K562 (cell line): ENCODE results near the gene SLC34A1. TPM values are rescaled to one million over a fixed set of nuclear protein-coding genes. Genes with fewer than 3 reads are reported as not detected.
A peak's percentile ranks its signal among the peaks of the same experiment; 100 is the strongest.

ENCODE experiments used
- ATAC-seq: fragments of 200-7000 bp; cut with Tn5 transposase; 3 replicates; pipeline ENCODE4 v1.9.1; 2020; ENCODE audit warnings: moderate library complexity
- BruUV-seq: library from RNA; stranded (reverse); fragments of 400-500 nt; replicated peaks from 2 replicates; lab custom pipeline; 2021; lab: Mats Ljungman, UMichigan
- CTCF ChIA-PET: fragments of 300-600 bp; formaldehyde crosslinking; extraction: SDS; loops from one replicate; lab custom pipeline; 2021; ENCODE audit warnings: low intra/inter-chr PET ratio; lab: Yijun Ruan, JAX
- POLR2A ChIA-PET: fragments of 300-600, 350-650 bp; sonication (Branson Sonifier 250); formaldehyde crosslinking; extraction: SDS; loops from one replicate; lab custom pipeline; 2021; ENCODE audit warnings: antibody characterized with exemption, inconsistent platforms; lab: Yijun Ruan, JAX
- DNase-seq, 4 experiments: peaks; one replicate each; pipeline versions ENCODE4 v3.0.0 to v3.0.0-alpha.2; 2011 to 2018; ENCODE audit warnings: low spot score in 3 of 4, mixed read lengths in 3 of 4; ENCODE audit errors: extremely low read depth in 1 of 4
- FAIRE-seq: peaks from 2 replicates; lab custom pipeline; 2011; peaks lifted over from hg19 to GRCh38; lab: Jason Lieb, UNC
- H2AFZ ChIP-seq: 2 replicates; pipeline ENCODE4 v1.6.0; 2011; ENCODE audit warnings: low read depth, low read length, control low read depth, inconsistent platforms
- H3K27ac ChIP-seq: fragments of 200-600 bp; 3 replicates; pipeline ENCODE4 v1.8.0; 2011; ENCODE audit warnings: low read depth, mild to moderate bottlenecking, control low read depth, inconsistent platforms, low read length, moderate library complexity, mixed read lengths; ENCODE audit errors: extremely low read depth
- H3K27me3 ChIP-seq, 2 experiments: fragments of 300-600 bp in 1 of 2; 2 replicates in 1 of 2; 3 replicates in 1 of 2; pipeline versions ENCODE4 v1.6.0 to v1.8.0; 2011; ENCODE audit warnings: inconsistent platforms in 2 of 2, low read length in 2 of 2, mild to moderate bottlenecking in 1 of 2, mixed read lengths in 1 of 2, moderate library complexity in 1 of 2; ENCODE audit not compliant: control insufficient read depth in 2 of 2, insufficient read depth in 2 of 2
- H3K36me3 ChIP-seq: fragments of 300-600 bp; 3 replicates; pipeline ENCODE4 v1.8.0; 2011; ENCODE audit warnings: mild to moderate bottlenecking, low read length, inconsistent platforms; ENCODE audit not compliant: control insufficient read depth, insufficient read depth
- H3K4me1 ChIP-seq, 2 experiments: fragments of 200-600 bp in 1 of 2; replicated peaks in 1 of 2; 2 replicates in 1 of 2; 3 replicates in 1 of 2; pipeline versions ENCODE4 v1.5.1 to v1.8.0; 2011; ENCODE audit warnings: inconsistent platforms in 2 of 2, low read length in 2 of 2, mild to moderate bottlenecking in 1 of 2, mixed read lengths in 1 of 2, moderate library complexity in 1 of 2; ENCODE audit not compliant: control insufficient read depth in 2 of 2, insufficient read depth in 2 of 2
- H3K4me2 ChIP-seq: 2 replicates; pipeline ENCODE4 v1.6.1; 2011; ENCODE audit warnings: low read length, control low read depth, inconsistent platforms, mixed read lengths; ENCODE audit not compliant: insufficient read depth
- H3K4me3 ChIP-seq: fragments of 200-600 bp; sonication (generic), shearing (Covaris generic); 2 replicates; pipeline ENCODE4 v1.5.1; 2016; ENCODE audit warnings: control low read depth, inconsistent platforms
- H3K79me2 ChIP-seq: fragments of 200-600 bp; 3 replicates; pipeline ENCODE4 v1.8.0; 2011; ENCODE audit warnings: low read length, inconsistent platforms; ENCODE audit not compliant: control insufficient read depth, insufficient read depth
- H3K9ac ChIP-seq, 2 experiments: 2 replicates each; pipeline versions ENCODE4 v1.6.0 to v1.6.1; 2011; ENCODE audit warnings: low read depth in 2 of 2, low read length in 2 of 2, control low read depth in 1 of 2, inconsistent platforms in 1 of 2, mild to moderate bottlenecking in 1 of 2, mixed read lengths in 1 of 2; ENCODE audit not compliant: insufficient read depth in 1 of 2
- H3K9me1 ChIP-seq: one replicate; pipeline ENCODE4 v1.6.0; 2011; ENCODE audit warnings: inconsistent platforms, mild to moderate bottlenecking, low read length, moderate library complexity; ENCODE audit not compliant: control insufficient read depth, insufficient read depth
- H3K9me3 ChIP-seq: replicated peaks from 2 replicates; pipeline ENCODE4 v1.5.1; 2011; ENCODE audit warnings: low read depth, low read length, inconsistent platforms; ENCODE audit not compliant: control insufficient read depth, insufficient read depth
- H4K20me1 ChIP-seq: replicated peaks from 2 replicates; pipeline ENCODE4 v1.6.1; 2011; ENCODE audit warnings: low read length, inconsistent platforms, mixed read lengths; ENCODE audit not compliant: control insufficient read depth, insufficient read depth
- CCNT2 ChIP-seq: IDR thresholded peaks from 2 replicates; pipeline ENCODE4 v1.6.1; 2011; ENCODE audit warnings: borderline replicate concordance, low read depth, mild to moderate bottlenecking, moderate library complexity, mixed read lengths, low read length; ENCODE audit not compliant: insufficient read length; ENCODE audit errors: extremely low read depth
- DPF2 ChIP-seq: fragments of 450-650 bp; IDR thresholded peaks from 2 replicates; pipeline ENCODE4 v1.6.1; 2016
- FOS ChIP-seq: IDR thresholded peaks from 3 replicates; pipeline ENCODE4 v1.6.1; 2011; ENCODE audit not compliant: insufficient read length; ENCODE audit errors: extremely low read depth
- FOXJ2 ChIP-seq: fragments of 200-800 bp; sonication (Bioruptor generic); IDR thresholded peaks from 2 replicates; pipeline ENCODE4 v1.6.1; 2016; ENCODE audit warnings: missing genetic modification characterization, missing compliant biosample characterization
- HNRNPH1 ChIP-seq: fragments of 200-400 bp; formaldehyde crosslinking; optimal IDR thresholded peaks from 2 replicates; pipeline ENCODE3; 2017; ENCODE audit warnings: low read depth, mild to moderate bottlenecking, low read length, moderate library complexity
- JUNB ChIP-seq: fragments of 450-650 bp; formaldehyde crosslinking; conservative IDR thresholded peaks from 2 replicates; pipeline ENCODE4 v1.4.0; 2020; ENCODE audit warnings: mild to moderate bottlenecking
- MAZ ChIP-seq, 2 experiments: fragments of 450-650 bp in 1 of 2; sonication (generic) in 1 of 2; formaldehyde crosslinking; IDR thresholded peaks in 1 of 2; conservative IDR thresholded peaks in 1 of 2; 2 replicates each; pipeline versions ENCODE4 v1.4.0 to v1.5.0; 2020; ENCODE audit warnings: mild to moderate bottlenecking in 1 of 2, missing genetic modification reagents in 1 of 2
- MXI1 ChIP-seq: IDR thresholded peaks from 2 replicates; pipeline ENCODE4 v1.6.1; 2011; ENCODE audit warnings: low read depth, mild to moderate bottlenecking, improper control_type of control experiment, low read length
- SETDB1 ChIP-seq: IDR thresholded peaks from one replicate; pipeline ENCODE4 v1.6.1; 2012; ENCODE audit warnings: low read length, control low read depth, inconsistent platforms
- ZNF408 ChIP-seq: fragments of 250-450 bp; sonication (Bioruptor Pico); IDR thresholded peaks from 2 replicates; pipeline ENCODE4 v1.4.0; 2020; ENCODE audit warnings: low read depth, mild to moderate bottlenecking, moderate library complexity
- WGBS: fragments of 100-300 bp; shearing (Covaris generic); methylation state at CpG from one replicate; pipeline ENCODE4 v1.1.6; 2016; ENCODE audit warnings: low coverage, mixed read lengths; ENCODE audit not compliant: insufficient coverage; ENCODE audit errors: missing lambda C conversion rate; 5-methylcytosine and 5-hydroxymethylcytosine counted together
- in situ Hi-C: fragments of 300-500 bp; cut with MboI; formaldehyde crosslinking; loops from 4 replicates; pipeline ENCODE4 v1.15.0; 2018; ENCODE audit warnings: inconsistent platforms, mixed read lengths
- intact Hi-C: fragments of 100-400 bp; cut with micrococcal nuclease; formaldehyde crosslinking; loops from 2 replicates; pipeline ENCODE4 v1.14.2; 2022
- polyA plus RNA-seq, 8 experiments: library from polyadenylated mRNA; depleted of rRNA in 4 of 8; stranded (reverse) in 5 of 8; unstranded in 3 of 8; fragments of >200 nt; fragmentation: Nextera tagmentation in 2 of 8; fragmentation: Illumina TruSeq in 1 of 8; extraction: Ambion mirVana in 2 of 8; extraction: Trizol in 1 of 8; gene quantifications; 2 replicates each; pipeline versions ENCODE4 v1.2.1 to v1.2.3, GENCODE V29; 2011 to 2014; ENCODE audit warnings: inconsistent platforms in 1 of 8, missing spikeins in 1 of 8
- total RNA-seq, 7 experiments: library from RNA; depleted of rRNA in 6 of 7; stranded (reverse); fragments of >200 nt in 6 of 7; fragmentation: Illumina TruSeq in 2 of 7; extraction: Trizol in 2 of 7; gene quantifications; 2 replicates each; pipeline versions ENCODE4 v1.2.1 to v1.2.3, GENCODE V29; 2011 to 2021; ENCODE audit warnings: low replicate concordance in 1 of 7
- TF ChIP-seq, protein P1 (sequence below): fragments of 450-650 bp; formaldehyde crosslinking; IDR thresholded peaks from 2 replicates; pipeline ENCODE4 v1.4.0; 2022; ENCODE audit warnings: mild to moderate bottlenecking, moderate library complexity
- TF ChIP-seq, protein P2 (sequence below): IDR thresholded peaks from 2 replicates; pipeline ENCODE4 v1.6.1; 2014; ENCODE audit warnings: antibody characterized with exemption
- TF ChIP-seq, protein P3 (sequence below): fragments of 250-450 bp; sonication (Bioruptor Pico); IDR thresholded peaks from 2 replicates; pipeline ENCODE4 v1.5.0; 2022; ENCODE audit warnings: mild to moderate bottlenecking

Gene SLC34A1
- total and polyA plus RNA-seq, 9 of the 15 experiments (the other 6 are each of a cell fraction or from before 2014, with no cell fraction given), result not detected

DNA sequence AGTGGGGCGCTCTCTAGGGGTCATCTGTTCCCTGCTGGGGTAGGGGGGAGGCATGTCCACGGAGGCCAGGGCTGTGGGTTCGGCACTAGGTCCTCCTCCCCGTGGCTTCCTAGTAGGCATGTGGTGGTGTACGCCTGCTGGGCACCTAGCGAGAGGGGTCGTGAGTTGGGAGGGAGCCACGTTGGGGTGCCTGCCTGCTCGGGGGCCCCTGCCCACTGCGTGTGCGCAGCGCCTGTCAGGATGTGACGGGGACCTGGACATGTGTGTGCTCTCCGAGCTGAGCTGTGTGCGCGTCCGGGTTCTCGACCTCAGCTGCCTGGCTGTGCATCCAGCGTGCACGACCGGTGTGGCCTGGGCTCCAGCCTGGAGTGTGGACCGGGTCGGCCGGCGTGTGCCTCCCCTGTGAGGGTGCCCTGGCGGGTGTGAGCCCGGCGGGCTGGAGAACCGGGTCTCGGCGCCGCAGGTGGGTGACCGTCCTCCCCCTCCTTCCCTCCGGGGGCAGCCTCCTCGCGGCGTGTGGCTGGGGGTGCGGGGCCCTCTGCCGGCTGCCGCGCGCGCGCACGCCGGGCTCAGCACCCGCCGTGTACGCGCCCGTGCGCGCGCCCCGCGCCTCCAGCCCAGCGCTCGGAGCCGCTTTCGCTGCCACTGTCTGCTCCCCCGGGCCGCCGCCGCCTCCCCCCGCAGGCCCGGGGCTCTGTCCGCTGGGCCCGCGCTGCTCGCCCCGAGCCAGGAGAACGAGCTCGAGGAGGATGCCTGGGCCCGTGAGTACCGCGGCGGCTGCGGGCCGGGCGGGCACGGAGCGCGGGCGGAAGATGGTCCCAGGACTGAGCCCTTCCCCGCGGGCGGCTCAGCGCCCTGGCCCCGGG, 62.2 kb downstream of the SLC34A1 start, which contains the start of gene PRR7:
PRR7 (plus strand) TSS at position 615 of the 866 bp plus-strand sequence. CDS start 8,254 bp downstream, outside the sequence.
- POLR2A ChIA-PET, result interaction anchor here (0.5 to 11.8 kb wide), 9 partner anchors 8 to 52 kb away, joined by 3 to 210 read pairs (median 10); partner anchors contain the start of gene GRK6
- peak within 1 kb of the TSS; percentile 62 for H3K4me3 ChIP-seq
- peak within 1 kb of the TSS; percentile 67 for H2AFZ ChIP-seq
- H3K4me2 ChIP-seq, result peak within 1 kb of the TSS; percentile 81
- peak; percentile 68 for FAIRE-seq
- peak; percentile 80 to 86 (median 86) for DNase-seq
- CTCF ChIA-PET, result interaction anchor here (0.6 to 1.9 kb wide), 3 partner anchors 42 to 76 kb away, joined by 3 to 9 read pairs (median 3); no protein-coding TSS in a partner anchor
- peak; percentile 59 for ATAC-seq
- H3K9ac ChIP-seq, result peak within 1 kb of the TSS; percentile 53 to 95
- peaks cover 3% of the 10 kb centered on the region for H3K9me1 ChIP-seq
- 1% methylated on average over 65 of the region's 89 CpGs for WGBS
- H3K27ac ChIP-seq, result peak within 1 kb of the TSS; percentile 59
- no peaks in the 10 kb centered on the region for H3K27me3 ChIP-seq
- H3K79me2 ChIP-seq, result no peaks in the 10 kb centered on the region
- H3K4me1 ChIP-seq, result peaks cover 19 to 53% of the 10 kb centered on the region in 2 experiments
- H4K20me1 ChIP-seq, result peaks cover 25% of the 10 kb centered on the region
- peaks cover 18% of the 10 kb centered on the region; the same call in 1 of the 3 replicates for H3K36me3 ChIP-seq
- no TSS peak for BruUV-seq
- H3K9me3 ChIP-seq, result no peaks in the 10 kb centered on the region
- in situ Hi-C loops (loop anchor here (5.0 kb wide), 1 partner anchor 54 kb away; no protein-coding TSS in a partner anchor), intact Hi-C loops (loop anchor here (2.0 kb wide), 1 partner anchor 332 kb away; no protein-coding TSS in a partner anchor)
- TF ChIP-seq MXI1, result no peak
- no peak for TF ChIP-seq ZNF408
- TF ChIP-seq, protein P1, sequence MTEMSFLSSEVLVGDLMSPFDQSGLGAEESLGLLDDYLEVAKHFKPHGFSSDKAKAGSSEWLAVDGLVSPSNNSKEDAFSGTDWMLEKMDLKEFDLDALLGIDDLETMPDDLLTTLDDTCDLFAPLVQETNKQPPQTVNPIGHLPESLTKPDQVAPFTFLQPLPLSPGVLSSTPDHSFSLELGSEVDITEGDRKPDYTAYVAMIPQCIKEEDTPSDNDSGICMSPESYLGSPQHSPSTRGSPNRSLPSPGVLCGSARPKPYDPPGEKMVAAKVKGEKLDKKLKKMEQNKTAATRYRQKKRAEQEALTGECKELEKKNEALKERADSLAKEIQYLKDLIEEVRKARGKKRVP, result 0 out of 2 replicates have a peak, but pooled peaks have one; percentile 13
- TF ChIP-seq, protein P2, sequence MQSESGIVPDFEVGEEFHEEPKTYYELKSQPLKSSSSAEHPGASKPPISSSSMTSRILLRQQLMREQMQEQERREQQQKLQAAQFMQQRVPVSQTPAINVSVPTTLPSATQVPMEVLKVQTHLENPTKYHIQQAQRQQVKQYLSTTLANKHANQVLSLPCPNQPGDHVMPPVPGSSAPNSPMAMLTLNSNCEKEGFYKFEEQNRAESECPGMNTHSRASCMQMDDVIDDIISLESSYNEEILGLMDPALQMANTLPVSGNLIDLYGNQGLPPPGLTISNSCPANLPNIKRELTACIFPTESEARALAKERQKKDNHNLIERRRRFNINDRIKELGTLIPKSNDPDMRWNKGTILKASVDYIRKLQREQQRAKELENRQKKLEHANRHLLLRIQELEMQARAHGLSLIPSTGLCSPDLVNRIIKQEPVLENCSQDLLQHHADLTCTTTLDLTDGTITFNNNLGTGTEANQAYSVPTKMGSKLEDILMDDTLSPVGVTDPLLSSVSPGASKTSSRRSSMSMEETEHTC, result peak; percentile 9; the same call in 1 of the 2 replicates
- no peak for TF ChIP-seq SETDB1
- TF ChIP-seq FOS, result no peak
- TF ChIP-seq, protein P3, sequence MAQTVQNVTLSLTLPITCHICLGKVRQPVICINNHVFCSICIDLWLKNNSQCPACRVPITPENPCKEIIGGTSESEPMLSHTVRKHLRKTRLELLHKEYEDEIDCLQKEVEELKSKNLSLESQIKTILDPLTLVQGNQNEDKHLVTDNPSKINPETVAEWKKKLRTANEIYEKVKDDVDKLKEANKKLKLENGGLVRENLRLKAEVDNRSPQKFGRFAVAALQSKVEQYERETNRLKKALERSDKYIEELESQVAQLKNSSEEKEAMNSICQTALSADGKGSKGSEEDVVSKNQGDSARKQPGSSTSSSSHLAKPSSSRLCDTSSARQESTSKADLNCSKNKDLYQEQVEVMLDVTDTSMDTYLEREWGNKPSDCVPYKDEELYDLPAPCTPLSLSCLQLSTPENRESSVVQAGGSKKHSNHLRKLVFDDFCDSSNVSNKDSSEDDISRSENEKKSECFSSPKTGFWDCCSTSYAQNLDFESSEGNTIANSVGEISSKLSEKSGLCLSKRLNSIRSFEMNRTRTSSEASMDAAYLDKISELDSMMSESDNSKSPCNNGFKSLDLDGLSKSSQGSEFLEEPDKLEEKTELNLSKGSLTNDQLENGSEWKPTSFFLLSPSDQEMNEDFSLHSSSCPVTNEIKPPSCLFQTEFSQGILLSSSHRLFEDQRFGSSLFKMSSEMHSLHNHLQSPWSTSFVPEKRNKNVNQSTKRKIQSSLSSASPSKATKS (CRISPR knock-in tag), result no peak
- peak; percentile 94 for TF ChIP-seq CCNT2
- TF ChIP-seq FOXJ2, result no peak
- TF ChIP-seq MAZ (CRISPR knock-in tag; conservative IDR thresholded peaks at IDR 0.05 in 1 of 2, IDR thresholded peaks at IDR 0.05 in 1 of 2), result peak; percentile 26 to 81; a peak in 3 of 4 replicates
- TF ChIP-seq DPF2, result no peak
- TF ChIP-seq HNRNPH1, result peak; percentile 66
- TF ChIP-seq JUNB (CRISPR knock-in tag), result no peak
